Fibroblast of the aortic adventitia (primary cell): ENCODE data around the gene PALLD. TPM values are rescaled to one million over a fixed set of nuclear protein-coding genes. Genes with fewer than 3 reads are reported as not detected.

Experiments
- DNase-seq: peaks from one replicate; pipeline ENCODE4 v3.0.0-alpha.2; 2010; ENCODE audit warnings: low read depth
- H3K4me3 ChIP-seq: 2 replicates; pipeline ENCODE4 v1.5.1; 2011; ENCODE audit warnings: low read depth, mild to moderate bottlenecking, control low read depth, low read length, moderate library complexity
- total RNA-seq: library from RNA; depleted of rRNA; stranded (reverse); fragments of >200 nt; gene quantifications from 2 replicates; pipeline ENCODE4 v1.2.3, GENCODE V29; 2012; ENCODE audit warnings: low replicate concordance
- TF ChIP-seq, protein P1 (sequence below): IDR thresholded peaks from 2 replicates; pipeline ENCODE4 v1.5.1; 2011; ENCODE audit warnings: mild to moderate bottlenecking, low read length, control low read depth, inconsistent platforms; ENCODE audit not compliant: insufficient read depth

Gene PALLD
- total RNA-seq, 1 donor, result 52.1 TPM

DNA sequence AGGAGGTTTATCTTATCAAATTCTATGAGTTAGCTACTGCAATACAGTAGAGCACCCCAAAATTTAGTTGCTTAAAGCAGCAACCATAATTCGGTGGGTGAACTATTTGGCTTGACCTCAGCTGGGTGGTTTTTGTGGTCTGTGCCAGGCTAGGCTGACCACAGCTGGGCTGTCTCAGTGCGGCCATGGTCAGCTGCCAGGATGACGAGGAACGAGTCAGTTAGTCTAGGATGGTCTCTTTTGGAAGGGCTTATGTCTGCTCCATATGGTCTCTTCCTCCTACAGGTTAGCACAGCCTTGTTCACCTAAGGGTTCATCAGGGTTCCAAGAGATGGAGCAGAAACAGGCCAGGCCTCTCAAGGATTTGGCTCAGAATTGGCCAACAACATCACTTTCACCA is 210.4 kb downstream of the PALLD start:
- no peak overlapping the region for H3K4me3 ChIP-seq
- peak; percentile 28 for DNase-seq
- TF ChIP-seq, protein P1, sequence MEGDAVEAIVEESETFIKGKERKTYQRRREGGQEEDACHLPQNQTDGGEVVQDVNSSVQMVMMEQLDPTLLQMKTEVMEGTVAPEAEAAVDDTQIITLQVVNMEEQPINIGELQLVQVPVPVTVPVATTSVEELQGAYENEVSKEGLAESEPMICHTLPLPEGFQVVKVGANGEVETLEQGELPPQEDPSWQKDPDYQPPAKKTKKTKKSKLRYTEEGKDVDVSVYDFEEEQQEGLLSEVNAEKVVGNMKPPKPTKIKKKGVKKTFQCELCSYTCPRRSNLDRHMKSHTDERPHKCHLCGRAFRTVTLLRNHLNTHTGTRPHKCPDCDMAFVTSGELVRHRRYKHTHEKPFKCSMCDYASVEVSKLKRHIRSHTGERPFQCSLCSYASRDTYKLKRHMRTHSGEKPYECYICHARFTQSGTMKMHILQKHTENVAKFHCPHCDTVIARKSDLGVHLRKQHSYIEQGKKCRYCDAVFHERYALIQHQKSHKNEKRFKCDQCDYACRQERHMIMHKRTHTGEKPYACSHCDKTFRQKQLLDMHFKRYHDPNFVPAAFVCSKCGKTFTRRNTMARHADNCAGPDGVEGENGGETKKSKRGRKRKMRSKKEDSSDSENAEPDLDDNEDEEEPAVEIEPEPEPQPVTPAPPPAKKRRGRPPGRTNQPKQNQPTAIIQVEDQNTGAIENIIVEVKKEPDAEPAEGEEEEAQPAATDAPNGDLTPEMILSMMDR, result no peak

DNA sequence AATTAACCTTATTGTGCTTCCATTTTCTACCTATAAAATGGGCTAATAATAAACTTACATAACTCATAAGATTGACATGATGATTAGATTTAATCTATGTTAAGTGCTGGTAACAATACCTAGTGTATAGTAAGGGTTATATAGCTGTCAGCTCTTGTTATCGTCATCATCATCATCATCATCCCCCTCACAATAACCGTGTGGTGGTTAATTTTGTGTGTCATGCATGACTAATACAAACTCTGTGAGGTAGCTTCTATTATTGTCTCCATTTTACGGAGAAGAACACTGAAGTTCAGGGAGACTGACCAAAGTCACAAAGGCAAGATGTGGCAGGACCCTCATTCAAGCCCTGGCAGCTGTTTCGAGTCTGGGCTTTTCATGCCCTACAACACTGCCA is 211.3 kb downstream of the PALLD start:
- no peak overlapping the region for H3K4me3 ChIP-seq
- no peak for DNase-seq
- TF ChIP-seq, protein P1, result no peak

DNA sequence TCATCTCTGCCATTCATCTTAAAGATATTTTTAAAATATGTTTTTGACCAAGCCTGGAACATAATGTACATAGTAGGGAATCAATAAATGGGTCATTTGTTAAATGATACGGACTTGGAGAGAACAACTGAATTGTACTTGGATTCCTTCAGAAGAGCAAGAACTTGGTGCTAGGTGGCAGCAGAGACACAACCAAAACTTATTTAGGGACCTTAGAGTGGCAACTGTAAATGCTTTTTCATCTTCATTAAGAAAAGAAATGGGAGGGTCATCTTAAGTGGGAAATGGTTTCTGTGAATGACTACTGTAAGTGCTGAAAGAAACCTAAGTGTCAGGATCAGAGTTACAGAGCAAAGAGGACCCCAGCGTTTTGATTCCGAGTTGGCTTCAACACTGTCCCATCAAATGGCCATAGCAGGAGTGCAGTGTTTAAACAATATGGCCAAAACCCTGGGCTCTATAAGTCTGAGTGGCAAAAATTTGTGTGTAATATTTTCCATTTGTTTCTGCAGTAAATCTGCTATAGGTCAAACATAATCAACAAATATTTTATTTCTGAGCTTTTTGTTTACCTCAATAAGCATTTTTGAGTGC is 213.6 kb downstream of the PALLD start:
- peak; percentile 82 for DNase-seq
- no peak overlapping the region for H3K4me3 ChIP-seq
- TF ChIP-seq, protein P1, result peak; percentile 69

DNA sequence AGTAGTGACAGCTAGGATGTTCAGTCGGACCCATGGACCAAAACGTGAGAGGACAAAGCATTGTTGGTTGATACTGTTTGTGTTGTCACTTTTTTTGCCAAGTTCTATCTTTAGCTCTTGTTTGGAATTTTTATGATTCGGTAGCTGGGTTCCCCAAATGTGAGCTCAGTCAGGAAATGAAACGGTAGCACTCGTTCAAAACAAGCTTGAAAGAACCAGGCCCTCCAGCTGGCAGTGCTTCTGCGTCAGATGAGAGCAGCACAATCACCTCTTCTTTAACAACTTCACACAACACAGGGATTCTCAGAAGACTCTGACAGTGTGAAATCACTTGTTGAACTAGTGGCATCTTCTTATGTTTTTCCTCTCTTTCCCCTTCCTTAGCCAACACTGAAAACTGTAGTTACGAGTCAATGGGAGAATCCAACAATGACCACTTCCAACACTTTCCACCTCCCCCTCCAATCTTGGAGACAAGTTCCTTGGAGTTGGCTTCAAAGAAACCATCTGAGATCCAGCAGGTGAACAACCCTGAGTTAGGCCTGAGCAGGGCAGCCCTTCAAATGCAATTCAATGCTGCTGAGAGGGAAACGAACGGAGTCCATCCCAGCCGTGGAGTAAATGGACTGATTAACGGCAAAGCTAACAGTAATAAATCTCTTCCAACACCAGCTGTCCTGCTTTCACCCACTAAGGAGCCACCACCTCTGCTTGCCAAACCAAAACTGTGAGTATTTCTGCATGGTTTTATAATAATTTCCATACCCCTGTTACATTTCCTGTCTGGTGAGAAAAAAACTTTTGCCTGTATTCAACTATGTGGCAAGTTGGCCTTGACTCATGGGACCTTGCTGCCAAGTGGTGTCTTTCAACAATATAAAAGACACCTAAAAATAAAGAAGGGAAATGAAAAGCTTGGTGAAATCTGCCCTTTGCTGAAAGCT is 214.6 kb downstream of the PALLD start:
- DNase-seq, result peak; percentile 88
- H3K4me3 ChIP-seq, result no peak overlapping the region
- TF ChIP-seq, protein P1, result no peak

DNA sequence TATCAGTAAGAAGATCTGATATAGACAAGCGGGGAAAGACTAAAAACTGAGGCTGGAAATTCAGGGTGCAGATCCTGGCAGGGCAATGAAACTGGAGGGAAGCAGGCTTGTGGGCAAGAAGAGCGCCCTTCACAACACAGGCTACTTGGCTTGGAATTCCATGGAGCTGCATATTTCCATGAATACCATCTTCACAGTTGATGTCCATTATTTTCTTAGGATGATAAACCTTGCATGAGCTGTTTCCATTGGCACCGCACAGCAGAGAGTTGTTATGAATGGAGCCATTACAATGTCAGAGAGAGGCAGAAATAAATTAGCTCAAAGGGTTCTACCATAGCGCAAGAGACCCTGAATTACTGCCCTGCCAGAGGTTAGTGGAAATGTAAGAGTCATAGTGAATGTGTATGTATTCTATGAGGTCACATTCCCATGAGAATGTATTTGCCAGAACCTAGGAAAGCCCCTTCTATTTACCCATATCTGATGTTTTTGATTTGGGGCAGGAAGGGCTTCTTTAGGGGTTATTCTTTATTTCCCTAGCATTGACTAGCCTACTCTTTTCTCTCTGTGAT is 215.6 kb downstream of the PALLD start:
- no peak overlapping the region for H3K4me3 ChIP-seq
- TF ChIP-seq, protein P1, result no peak
- DNase-seq, result peak; percentile 46

DNA sequence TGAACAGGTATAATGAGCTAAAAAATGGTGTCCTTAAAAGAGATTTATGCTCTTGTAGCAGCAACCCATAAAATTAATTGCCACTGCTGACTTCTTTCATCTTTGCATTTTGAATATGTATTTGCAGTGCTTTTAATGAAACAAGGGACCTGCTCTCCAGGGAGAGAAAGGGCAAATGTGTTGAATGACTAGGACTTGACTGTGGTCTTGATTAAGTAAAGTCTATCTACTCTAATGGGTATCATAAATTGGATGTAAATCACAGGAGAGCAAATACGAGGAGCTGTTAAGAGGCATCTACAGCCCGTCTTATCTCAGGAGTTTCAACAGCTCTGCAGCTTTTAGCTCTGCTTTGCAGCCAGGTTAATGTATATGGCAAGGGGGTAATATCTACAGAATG is 216.4 kb downstream of the PALLD start:
- DNase-seq, result no peak
- TF ChIP-seq, protein P1, result no peak
- no peak overlapping the region for H3K4me3 ChIP-seq
